HG03025 (cell line): ENCODE results near the gene NEURL3.
"Not testable (repeated sequence)": the region's sequence is repeated elsewhere in the genome, so short reads cannot be mapped to it uniquely, and the experiment has no call there.

Source experiments
- ATAC-seq: cut with Tn5 transposase; IDR thresholded peaks from one replicate; pipeline ENCODE4 v1.9.1; 2021; ENCODE audit warnings: mild to moderate bottlenecking, moderate library complexity; ENCODE audit not compliant: unreplicated experiment, low FRiP score

Gene NEURL3

DNA sequence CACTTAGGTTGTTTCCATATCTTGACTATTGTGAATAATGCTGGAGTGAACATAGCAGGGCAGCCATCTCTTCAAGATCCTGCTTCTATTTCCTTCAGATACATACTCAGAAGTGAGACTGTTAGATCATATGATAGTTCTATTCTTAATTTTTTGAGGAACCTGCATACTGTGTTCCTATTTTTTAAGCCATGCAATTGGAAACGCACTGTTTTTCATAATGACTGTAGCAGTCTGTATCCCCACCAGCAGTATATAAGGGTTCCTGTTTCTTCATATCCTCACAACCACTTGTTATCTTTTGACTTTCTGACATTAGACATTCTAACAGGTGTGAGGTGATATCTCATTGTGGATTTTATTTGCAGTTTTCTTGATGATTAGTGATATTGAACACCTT, 15.5 kb downstream of the NEURL3 start:
- ATAC-seq, result no peak

DNA sequence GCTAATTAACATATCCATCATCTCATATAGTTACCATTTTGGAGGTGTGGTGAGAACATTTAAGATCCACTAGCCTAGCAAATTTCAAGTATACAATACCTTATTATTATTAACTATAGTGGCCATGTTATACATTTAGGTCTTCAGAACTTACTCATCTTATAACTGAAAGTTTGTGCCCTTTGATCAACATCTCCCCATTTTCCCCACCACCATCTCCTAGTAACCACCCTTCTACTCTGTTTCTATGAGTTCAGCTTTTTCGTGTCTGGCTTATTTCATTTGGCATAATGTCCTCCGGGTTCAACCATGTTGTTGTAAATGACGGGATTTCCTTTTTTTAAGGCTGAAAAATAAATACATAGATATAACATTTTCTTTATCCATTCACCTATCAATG, 15.9 kb downstream of the NEURL3 start:
- ATAC-seq, result no peak

DNA sequence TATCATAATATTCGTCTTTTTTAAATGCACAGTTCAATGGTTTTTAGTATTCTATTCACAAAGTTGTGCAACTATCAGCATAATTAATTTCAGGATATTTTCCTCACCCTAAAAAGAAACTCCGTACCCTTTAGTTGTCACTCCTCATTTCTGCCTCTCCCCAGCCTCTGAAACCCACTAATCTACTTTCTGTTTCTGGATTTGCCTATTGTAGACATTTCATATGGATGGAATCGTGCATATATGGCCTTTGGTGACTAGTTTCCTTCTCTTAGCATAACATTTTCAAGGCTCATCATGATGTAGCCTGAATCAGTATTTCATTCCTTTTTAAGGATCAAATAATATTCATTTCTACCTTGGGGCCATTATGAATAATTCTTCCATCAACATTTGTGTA, 18.5 kb downstream of the NEURL3 start:
- ATAC-seq, result no peak

DNA sequence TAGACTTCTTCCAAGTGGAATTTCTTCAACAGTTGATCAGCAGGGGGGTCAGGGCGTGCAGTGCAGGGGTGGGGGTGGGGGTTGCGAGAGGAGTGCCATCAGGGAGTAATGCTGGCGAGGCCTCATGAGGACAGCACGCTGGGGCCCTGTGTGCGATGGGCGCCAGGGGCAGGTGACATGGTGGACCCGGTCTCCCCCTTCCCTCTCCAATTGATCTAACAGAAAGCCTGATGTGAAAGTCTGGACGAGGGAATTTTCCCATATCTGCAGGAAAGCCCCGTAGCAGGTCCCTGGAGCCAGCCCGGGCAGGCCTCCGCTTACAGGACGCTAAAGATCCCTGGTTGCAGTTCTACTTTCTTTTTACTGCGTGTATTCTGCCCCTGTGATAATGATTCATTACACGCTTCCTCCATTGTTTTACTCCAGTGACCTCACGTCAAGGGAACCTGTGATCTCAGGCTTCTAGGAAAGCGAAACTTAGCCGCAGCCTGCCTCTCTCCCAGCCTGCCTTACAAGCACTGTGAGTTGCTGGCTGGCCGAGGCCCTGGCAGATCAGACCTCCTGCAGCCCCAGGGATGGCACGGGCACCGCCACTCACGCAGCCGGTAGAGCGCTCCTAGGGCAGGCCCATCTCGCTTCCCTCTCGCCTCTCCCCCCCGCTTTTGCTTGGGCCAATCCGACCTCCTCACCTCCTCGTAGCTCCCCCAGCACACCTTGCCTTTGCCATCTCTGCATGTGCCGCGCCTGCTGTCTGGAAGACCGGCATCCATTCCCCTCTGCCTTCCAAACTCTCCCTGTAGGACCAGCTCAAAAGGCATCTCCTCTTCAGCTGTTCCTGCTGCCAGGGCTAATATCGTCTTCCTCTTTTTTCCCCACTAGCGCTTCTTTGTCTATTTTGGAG, 19.2 kb downstream of the NEURL3 start:
- no peak for ATAC-seq

DNA sequence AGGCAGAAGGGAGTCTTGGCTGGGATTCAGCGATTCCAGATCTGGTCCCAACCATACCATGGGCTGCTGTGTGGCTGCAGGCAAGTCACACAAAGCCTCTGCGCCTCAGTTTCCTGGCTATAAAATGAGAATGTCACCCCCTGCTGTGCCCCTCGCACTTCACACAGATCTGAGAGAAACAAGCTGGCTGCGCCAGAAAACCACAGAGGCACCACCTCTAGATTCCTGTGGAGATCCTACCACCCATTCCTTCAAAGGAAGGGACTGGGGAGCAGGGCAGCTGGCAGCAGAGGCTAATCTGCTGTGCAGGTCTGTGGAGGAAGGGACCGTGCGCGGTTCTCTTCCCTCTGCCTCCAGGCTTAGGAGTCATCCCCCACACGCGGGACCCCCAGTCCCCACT, 19.8 kb downstream of the NEURL3 start:
- ATAC-seq, result no peak

DNA sequence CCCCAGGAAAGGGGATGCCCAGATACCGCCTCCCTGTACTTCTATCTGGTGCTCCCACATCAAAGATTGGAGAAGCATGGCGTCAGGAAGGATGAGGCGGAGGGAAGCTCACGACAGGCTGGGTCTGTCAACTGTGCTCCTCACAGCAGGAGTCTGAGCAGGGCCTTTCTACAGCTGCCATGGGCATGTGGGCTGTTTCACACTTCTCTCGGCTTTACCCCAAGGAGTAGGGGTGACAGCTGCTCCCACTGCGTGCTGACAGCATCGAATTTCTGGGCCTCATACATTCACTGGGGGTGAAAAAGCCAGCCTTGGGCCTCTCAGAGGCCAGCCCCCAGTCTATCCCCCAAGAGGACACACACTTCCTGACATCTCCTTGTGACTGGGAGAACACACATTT, 21.1 kb downstream of the NEURL3 start:
- no peak for ATAC-seq

DNA sequence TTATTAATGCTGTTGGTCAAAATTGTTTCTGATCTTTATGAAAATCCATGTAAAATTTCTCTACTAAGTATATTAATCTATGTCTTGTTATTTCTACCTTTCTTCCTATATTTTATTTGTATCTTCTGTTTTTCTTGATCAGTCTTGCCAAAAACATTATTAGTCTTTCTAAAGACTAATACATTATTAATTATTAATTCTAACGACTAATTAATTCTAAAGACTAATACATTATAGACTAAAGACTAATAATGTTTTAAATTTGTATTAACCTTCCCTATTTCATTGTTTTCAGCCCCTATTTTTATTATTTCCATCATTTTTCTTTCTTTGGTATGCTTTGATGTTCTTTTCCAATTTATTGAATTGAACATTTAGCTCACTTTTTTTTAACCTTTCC, 27.7 kb downstream of the NEURL3 start:
- ATAC-seq, result no peak

DNA sequence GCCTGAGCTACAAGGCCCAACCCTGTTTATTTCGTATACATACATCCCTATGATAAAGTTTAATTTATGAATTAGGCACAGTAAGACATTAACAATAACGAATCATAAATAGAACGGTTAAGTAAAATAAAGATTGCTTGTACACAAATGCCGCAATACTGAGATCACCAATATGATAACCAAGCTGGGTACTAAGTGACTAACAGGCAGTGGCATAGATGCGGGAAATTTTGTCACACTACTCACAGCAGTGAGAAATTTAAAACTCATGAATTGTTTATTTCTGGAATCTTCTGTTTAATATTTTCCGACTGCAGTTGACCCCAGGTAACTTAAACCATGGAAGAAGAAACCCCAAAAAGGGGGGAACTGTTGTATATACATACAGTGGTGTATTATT, 33.4 kb downstream of the NEURL3 start:
- ATAC-seq, result no peak

DNA sequence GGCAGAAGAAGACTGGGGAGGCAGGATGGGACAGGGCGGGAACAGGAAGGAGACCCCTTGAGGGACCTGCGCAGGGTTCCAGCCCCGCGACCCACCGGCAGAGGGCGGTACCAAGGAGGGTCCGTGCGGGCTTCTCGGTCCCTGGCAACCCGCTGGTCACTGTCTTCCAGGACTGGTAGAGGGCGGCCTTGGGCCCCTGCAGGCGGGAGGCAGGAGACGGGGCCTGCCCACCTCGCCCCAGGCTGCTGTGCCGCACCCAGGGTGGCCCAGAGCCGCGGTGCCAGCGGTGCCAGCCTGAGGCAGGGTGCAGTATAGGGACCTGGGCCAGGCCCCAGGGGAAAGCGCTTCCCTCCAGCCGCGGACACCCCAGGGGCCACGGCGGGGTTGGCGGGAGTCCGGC, 34.5 kb downstream of the NEURL3 start:
- no peak for ATAC-seq

DNA sequence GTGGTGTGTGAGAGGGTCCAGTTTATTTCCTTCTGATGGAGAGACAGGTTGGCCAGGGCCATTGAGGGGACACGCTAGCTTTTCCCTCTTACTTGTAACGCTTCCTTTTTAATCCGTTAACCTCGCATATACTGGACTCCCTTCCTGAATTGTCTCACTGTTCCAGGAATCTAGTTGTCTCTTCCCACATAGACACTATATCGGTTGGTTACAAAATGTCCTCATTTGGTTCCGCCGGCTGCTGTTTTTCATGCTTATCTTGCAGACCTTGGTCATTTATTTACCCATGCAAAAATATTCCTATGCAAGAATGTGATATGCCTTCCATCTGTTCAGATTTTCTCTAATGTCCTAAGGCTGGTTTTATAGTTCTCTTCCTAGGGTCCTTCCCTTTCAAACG, 35.0 kb downstream of the NEURL3 start:
- ATAC-seq, result no peak

DNA sequence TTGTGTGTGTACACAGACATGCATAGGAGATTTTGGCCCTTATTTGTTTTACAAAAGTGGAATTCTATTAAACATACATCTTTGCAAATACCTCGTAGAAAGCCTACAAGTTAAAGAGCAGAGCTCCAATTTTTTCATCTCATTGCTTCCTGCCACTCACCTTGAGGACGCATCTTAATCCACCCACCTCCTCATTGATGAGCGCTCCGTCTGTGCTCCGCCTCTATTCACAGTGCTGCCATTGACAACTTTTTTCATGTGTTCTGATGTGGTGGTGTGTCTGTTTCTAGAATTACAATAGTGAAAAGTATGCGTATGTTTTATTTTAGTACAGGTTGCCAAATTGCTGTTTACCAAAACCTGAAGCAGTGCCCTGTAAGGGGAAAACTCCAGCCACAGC, 36.3 kb downstream of the NEURL3 start:
- no peak for ATAC-seq

DNA sequence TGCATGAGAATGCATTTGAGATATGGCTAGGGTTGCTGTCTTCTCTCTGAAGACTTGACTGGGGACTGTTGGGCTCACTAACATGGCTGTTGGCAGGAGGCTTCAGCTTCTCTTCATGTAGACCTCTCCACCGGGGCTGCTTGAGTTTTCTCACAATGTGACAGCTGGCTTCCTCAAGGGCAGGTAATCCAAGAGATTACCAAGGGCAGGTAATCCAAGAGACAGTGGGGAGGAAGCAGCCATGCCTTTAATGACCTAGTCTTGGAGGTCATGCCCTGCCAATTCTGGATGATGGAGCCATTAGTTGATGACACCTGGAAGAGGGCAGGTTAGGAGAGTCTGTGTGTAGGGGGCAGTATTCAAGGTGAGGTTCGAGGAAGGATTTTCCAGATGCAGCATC, 40.5 kb downstream of the NEURL3 start:
- no peak for ATAC-seq

DNA sequence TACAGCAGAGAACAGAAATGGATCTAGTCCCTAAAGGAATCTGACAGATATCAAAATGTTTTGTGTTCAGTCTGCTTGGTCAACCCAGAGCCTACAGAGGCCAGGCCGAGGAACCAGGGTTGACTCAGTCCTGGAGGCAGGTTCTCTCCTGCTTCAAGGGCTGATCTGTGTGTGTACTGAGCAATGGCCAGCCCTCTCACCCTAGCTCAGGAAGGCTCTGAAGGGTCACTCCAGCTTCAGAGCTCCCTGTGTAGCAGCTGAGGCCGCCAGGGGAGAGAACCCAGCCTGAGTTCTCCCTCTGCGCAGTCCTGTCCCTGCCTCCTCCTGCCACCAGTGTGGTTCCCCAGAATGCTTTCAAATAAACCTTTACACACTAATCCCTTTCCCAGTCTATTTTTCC, 41.1 kb downstream of the NEURL3 start:
- ATAC-seq, result no peak

DNA sequence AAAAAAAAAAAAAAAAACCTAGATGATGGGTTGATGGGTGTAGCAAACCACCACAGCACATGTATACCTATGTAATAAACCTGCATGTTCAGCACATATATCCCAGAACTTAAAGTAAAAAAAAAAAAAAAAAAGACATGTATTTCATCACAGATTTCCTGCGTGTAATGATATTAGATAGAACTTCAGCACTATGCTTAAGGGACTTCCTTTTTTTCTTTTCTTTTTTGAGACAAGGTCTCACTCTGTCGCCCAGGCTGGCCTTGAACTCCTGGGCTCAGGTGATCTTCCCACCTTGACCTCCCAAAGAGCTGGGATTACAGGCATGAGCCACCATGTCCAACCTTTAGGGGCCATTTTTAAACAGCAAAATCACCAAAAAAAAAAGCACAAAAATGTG, 42.0 kb downstream of the NEURL3 start:
- no peak for ATAC-seq

DNA sequence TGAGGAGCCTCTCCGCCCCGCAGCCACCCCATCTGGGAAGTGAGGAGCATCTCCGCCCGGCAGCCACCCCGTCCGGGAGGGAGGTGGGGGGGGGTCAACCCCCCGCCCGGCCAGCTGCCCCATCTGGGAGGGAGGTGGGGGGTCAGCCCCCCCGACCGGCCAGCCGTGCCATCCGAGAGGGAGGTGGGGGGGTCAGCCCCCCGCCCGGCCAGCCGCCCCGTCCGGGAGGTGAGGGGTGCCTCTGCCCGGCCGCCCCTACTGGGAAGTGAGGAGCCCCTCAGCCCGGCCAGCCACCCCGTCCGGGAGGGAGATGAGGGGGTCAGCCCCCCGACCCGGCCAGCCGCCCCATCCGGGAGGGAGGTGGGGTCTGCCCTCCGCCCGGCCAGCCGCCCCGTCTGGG, 43.5 kb downstream of the NEURL3 start:
- ATAC-seq, result not testable (repeated sequence)

DNA sequence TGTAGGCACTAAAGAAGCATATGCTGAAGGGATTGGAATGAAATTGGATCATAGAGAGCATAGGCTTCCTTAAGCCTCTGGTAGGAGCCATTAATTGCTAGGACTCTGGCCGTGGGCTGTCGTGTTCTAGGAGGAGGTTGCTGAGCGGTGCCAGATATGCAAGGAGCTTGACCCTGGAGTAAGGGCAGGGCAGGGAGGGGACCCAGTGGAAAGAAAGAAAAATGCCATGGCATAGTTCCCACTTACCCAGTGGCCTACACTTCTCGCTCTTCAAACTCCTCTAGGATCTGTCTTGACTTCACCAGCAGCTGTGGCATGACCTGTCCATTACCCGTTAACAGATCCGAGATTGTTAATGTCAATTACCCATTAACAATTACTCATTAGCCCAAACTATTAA, 53.1 kb downstream of the NEURL3 start:
- no peak for ATAC-seq

DNA sequence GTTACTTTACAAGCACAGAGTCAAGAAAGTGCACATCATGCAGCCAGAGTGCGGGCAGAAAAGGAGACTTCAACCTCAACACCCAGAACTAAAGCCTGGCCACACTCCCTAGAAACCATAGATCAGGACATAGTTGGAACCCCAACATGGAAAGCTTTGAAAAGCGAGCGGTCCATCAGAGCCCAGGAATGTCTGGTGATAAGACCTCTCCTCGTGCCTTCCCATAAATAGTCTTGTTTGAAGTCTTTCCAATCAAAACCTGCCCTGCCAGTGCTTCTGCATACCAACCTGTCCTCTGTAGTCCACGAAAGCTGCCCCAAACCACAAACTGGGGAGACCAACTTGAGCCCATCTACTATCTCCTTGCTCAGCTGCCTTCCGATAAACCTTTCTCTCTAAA, 55.5 kb downstream of the NEURL3 start:
- no peak for ATAC-seq

DNA sequence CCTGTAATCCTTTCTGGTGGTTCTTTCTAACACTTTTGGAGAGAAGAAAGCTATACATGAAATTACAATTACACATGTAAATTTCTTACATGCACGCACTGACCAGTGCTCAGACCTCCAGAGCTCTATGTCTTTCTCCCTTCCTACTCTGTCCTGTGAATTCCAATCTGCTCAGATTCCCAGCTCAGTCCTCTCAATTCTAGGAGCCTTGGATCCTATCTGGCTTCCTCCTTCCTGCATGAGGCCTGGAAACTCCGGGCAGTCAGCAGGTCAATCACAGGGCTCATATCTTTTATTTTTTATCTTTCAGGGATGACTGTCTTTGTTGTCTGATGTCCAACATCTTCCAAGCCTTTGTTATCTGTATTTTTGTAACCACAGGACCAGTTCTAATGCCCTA, 56.0 kb downstream of the NEURL3 start:
- no peak for ATAC-seq

DNA sequence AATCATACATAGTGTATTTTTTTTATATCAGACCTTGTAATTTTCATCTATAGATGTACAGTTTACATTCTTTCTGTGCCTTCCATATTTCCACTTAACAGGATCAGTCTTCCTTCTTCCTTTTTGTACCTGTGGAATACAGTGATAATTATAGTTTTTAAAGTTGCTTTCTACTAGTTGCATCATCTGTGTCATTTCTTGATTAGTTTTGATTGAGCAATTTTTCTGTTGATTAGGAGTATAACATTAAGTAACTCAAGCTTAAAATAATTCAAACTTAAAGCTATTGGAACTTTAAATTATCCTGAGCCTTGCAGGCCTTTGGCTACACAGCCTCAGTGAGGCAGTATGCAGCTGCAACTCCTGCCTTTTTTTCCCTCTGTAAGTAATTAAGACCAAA, 57.4 kb downstream of the NEURL3 start:
- no peak for ATAC-seq
